ENCODE results near the gene KPTN. TPM values are rescaled to one million over a fixed set of nuclear protein-coding genes. Genes with fewer than 3 reads are reported as not detected.

Gene KPTN
- total RNA-seq, 1 experiment from 2014 or later, result 19.7 TPM

- H3K36me3 ChIP-seq (ENCODE audit: control insufficient read depth, insufficient read depth, low read length), result no peaks in the 10 kb centered on the region
- no peaks in the 10 kb centered on the region for H3K36me3 Mint-ChIP-seq (ENCODE audit: insufficient read depth, unreplicated experiment)
- intact Hi-C loops (cut with micrococcal nuclease; ENCODE audit: unreplicated experiment), result loop anchor here (5.0 kb wide), 1 partner anchor 167 kb away; no protein-coding TSS in a partner anchor
- no TSS peak for BruUV-seq (replicated peaks)
- H3K4me3 ChIP-seq (ENCODE audit: low read depth, low read length), result no peak overlapping the region
- H3K27ac Mint-ChIP-seq (ENCODE audit: unreplicated experiment), result no peak overlapping the region
- no peak overlapping the region for H3K4me3 Mint-ChIP-seq (ENCODE audit: unreplicated experiment)
- CTCF ChIA-PET, result interaction anchor here (0.6 to 1.9 kb wide), 4 partner anchors 49 to 284 kb away, joined by 3 to 41 read pairs (median 4); partner anchors contain the start of gene KPTN
- POLR2A ChIA-PET, result no interaction called here
- no peaks in the 10 kb centered on the region for H3K4me1 ChIP-seq
- H3K27me3 Mint-ChIP-seq (ENCODE audit: insufficient read depth, unreplicated experiment), result peaks cover 2% of the 10 kb centered on the region
- no peaks in the 10 kb centered on the region for H3K9me3 ChIP-seq
- DNase-seq, result no peak
- no peak for TF ChIP-seq CTCF (IDR thresholded peaks at IDR 0.05; ENCODE audit: insufficient read depth in 1 of 2, low read depth in 1 of 2, low read length in 1 of 2, severe bottlenecking in 1 of 2, unreplicated experiment in 1 of 2)
- H3K4me1 Mint-ChIP-seq (ENCODE audit: low read depth, unreplicated experiment), result no peaks in the 10 kb centered on the region
- no peaks in the 10 kb centered on the region; the same call in 1 of the 2 replicates for H3K27me3 ChIP-seq (replicated peaks; ENCODE audit: control insufficient read depth, insufficient read depth, low read length)
- no peaks in the 10 kb centered on the region for H3K9me3 Mint-ChIP-seq (ENCODE audit: unreplicated experiment)
Measured at GRCh38 chr19:47435196-47435595, 48.8 kb downstream of the KPTN start.

- intact Hi-C loops (cut with micrococcal nuclease; ENCODE audit: unreplicated experiment), result no loop called here
- no peaks in the 10 kb centered on the region; the same call in 1 of the 2 replicates for H3K27me3 ChIP-seq (replicated peaks; ENCODE audit: control insufficient read depth, insufficient read depth, low read length)
- ChIA-PET POLR2A (no interaction called here), CTCF (interaction anchor here (0.6 to 0.8 kb wide), 4 partner anchors 47 to 1298 kb away, joined by 3 to 4 read pairs (median 3); partner anchors contain the start of gene KPTN)
- Mint-ChIP-seq H3K27me3 (ENCODE audit: insufficient read depth, unreplicated experiment) (peaks cover 2% of the 10 kb centered on the region), H3K36me3 (ENCODE audit: insufficient read depth, unreplicated experiment) (no peaks in the 10 kb centered on the region), H3K4me3 (ENCODE audit: unreplicated experiment) (no peak overlapping the region), H3K4me1 (ENCODE audit: low read depth, unreplicated experiment) (no peaks in the 10 kb centered on the region), H3K27ac (ENCODE audit: unreplicated experiment) (no peak overlapping the region), H3K9me3 (ENCODE audit: unreplicated experiment) (no peaks in the 10 kb centered on the region)
- no peaks in the 10 kb centered on the region for H3K4me1 ChIP-seq
- H3K9me3 ChIP-seq, result no peaks in the 10 kb centered on the region
- no peaks in the 10 kb centered on the region for H3K36me3 ChIP-seq (ENCODE audit: control insufficient read depth, insufficient read depth, low read length)
- no peak for TF ChIP-seq CTCF (IDR thresholded peaks at IDR 0.05; ENCODE audit: insufficient read depth in 1 of 2, low read depth in 1 of 2, low read length in 1 of 2, severe bottlenecking in 1 of 2, unreplicated experiment in 1 of 2)
- no peak for DNase-seq
- H3K4me3 ChIP-seq (ENCODE audit: low read depth, low read length), result no peak overlapping the region
- BruUV-seq (replicated peaks), result no TSS peak
Measured at GRCh38 chr19:47434088-47434487, 49.9 kb downstream of the KPTN start.

GRCh38 chr19:47433121-47433520 lies 50.9 kb downstream of the KPTN start:
- no peak overlapping the region for H3K4me3 Mint-ChIP-seq (ENCODE audit: unreplicated experiment)
- H3K9me3 Mint-ChIP-seq (ENCODE audit: unreplicated experiment), result no peaks in the 10 kb centered on the region
- H3K27me3 ChIP-seq (replicated peaks; ENCODE audit: control insufficient read depth, insufficient read depth, low read length), result no peaks in the 10 kb centered on the region
- peaks cover 2% of the 10 kb centered on the region for H3K27me3 Mint-ChIP-seq (ENCODE audit: insufficient read depth, unreplicated experiment)
- no peak overlapping the region for H3K4me3 ChIP-seq (ENCODE audit: low read depth, low read length)
- intact Hi-C loops (cut with micrococcal nuclease; ENCODE audit: unreplicated experiment), result no loop called here
- no peaks in the 10 kb centered on the region for H3K36me3 ChIP-seq (ENCODE audit: control insufficient read depth, insufficient read depth, low read length)
- BruUV-seq (replicated peaks), result no TSS peak
- no peaks in the 10 kb centered on the region for H3K4me1 Mint-ChIP-seq (ENCODE audit: low read depth, unreplicated experiment)
- POLR2A ChIA-PET, result interaction anchor here (1.1 kb wide), 1 partner anchor 34 kb away, joined by 4 read pairs; no protein-coding TSS in a partner anchor
- no peaks in the 10 kb centered on the region for H3K9me3 ChIP-seq
- CTCF ChIA-PET, result interaction anchor here (0.6 to 1.6 kb wide), 5 partner anchors 17 to 51 kb away, joined by 3 to 6 read pairs (median 4); partner anchors contain the start of gene KPTN
- no peak for DNase-seq
- H3K4me1 ChIP-seq, result peaks cover 5% of the 10 kb centered on the region
- no peaks in the 10 kb centered on the region for H3K36me3 Mint-ChIP-seq (ENCODE audit: insufficient read depth, unreplicated experiment)
- H3K27ac Mint-ChIP-seq (ENCODE audit: unreplicated experiment), result no peak overlapping the region
- TF ChIP-seq CTCF (IDR thresholded peaks at IDR 0.05; ENCODE audit: insufficient read depth in 1 of 2, low read depth in 1 of 2, low read length in 1 of 2, severe bottlenecking in 1 of 2, unreplicated experiment in 1 of 2), result no peak
